ENCODE measurements around the gene RAB5B.

- no peak for TF ChIP-seq CTCF (conservative IDR thresholded peaks at IDR 0.05 in 1 of 2, IDR thresholded peaks at IDR 0.05 in 1 of 2; ENCODE audit: extremely low read depth in 1 of 2, insufficient read depth in 1 of 2, low read depth in 1 of 2, low read length in 2 of 2)
- TF ChIP-seq EZH2 (IDR thresholded peaks at IDR 0.05; ENCODE audit: borderline replicate concordance, low read length), result no peak
These were observed 21.5 kb downstream of the RAB5B start for GRCh38 chr12:55995366-55995765.

All from mammary epithelial cell (primary cell).